GM12891 (cell line): ENCODE data around the gene CCPG1.
"Not testable (repeated sequence)": the region's sequence is repeated elsewhere in the genome, so short reads cannot be mapped to it uniquely, and the experiment has no call there.

Source experiments
- DNase-seq: peaks from one replicate; pipeline ENCODE4 v3.0.0; 2011; ENCODE audit warnings: low spot score; ENCODE audit not compliant: insufficient read length
- FAIRE-seq: peaks from 2 replicates; lab custom pipeline; 2011; peaks lifted over from hg19 to GRCh38; lab: Jason Lieb, UNC
- PAX5 ChIP-seq: IDR thresholded peaks from 2 replicates; pipeline ENCODE4 v1.6.1; 2011; ENCODE audit warnings: low read length, moderate library complexity, mild to moderate bottlenecking; ENCODE audit not compliant: insufficient read depth, severe bottlenecking
- POLR2A ChIP-seq: IDR thresholded peaks from 2 replicates; pipeline ENCODE4 v1.6.1; 2011; ENCODE audit warnings: low read depth, low read length, control low read depth
- POLR2AphosphoS5 ChIP-seq: IDR thresholded peaks from 2 replicates; pipeline ENCODE4 v1.6.1; 2011; ENCODE audit warnings: low read depth, low read length, control low read depth
- POU2F2 ChIP-seq: IDR thresholded peaks from 2 replicates; pipeline ENCODE4 v1.6.1; 2011; ENCODE audit warnings: low read depth, mild to moderate bottlenecking, control low read depth, low read length, moderate library complexity
- SPI1 ChIP-seq: IDR thresholded peaks from 2 replicates; pipeline ENCODE4 v1.6.1; 2011; ENCODE audit warnings: low read depth, low read length, control low read depth
- TAF1 ChIP-seq: IDR thresholded peaks from 2 replicates; pipeline ENCODE4 v1.6.1; 2011; ENCODE audit warnings: low read depth, low read length, control low read depth

Gene CCPG1

GRCh38 chr15:55407498-55408011 is 604 bp downstream of the CCPG1 start:
- FAIRE-seq (peak; percentile 5), DNase-seq (no peak)
- TF ChIP-seq TAF1 = no peak
- no peak for TF ChIP-seq SPI1
- TF ChIP-seq POU2F2 = no peak

GRCh38 chr15:55403531-55403930 is 4.6 kb downstream of the CCPG1 start:
- TF ChIP-seq PAX5 = no peak
- peak; percentile 31; the same call in 1 of the 2 replicates for TF ChIP-seq SPI1
- no peak for DNase-seq
- no peak for FAIRE-seq

GRCh38 chr15:55402707-55403106 is 5.5 kb downstream of the CCPG1 start:
- DNase-seq = no peak
- FAIRE-seq = no peak
- TF ChIP-seq POLR2A = no peak

GRCh38 chr15:55401786-55402246 is 6.3 kb downstream of the CCPG1 start:
- DNase-seq = no peak
- no peak for FAIRE-seq
- TF ChIP-seq TAF1 (no peak), PAX5 (no peak), POLR2AphosphoS5 (no peak)

- not testable (repeated sequence) for DNase-seq
Observed at GRCh38 chr15:55400050-55400449, 8.1 kb downstream of the CCPG1 start.

GRCh38 chr15:55398243-55398642 is 9.9 kb downstream of the CCPG1 start:
- FAIRE-seq (no peak), DNase-seq (no peak)
- no peak for TF ChIP-seq SPI1
- TF ChIP-seq POLR2AphosphoS5 = no peak
- no peak for TF ChIP-seq POLR2A
- TF ChIP-seq PAX5 = no peak
- no peak for TF ChIP-seq TAF1
- TF ChIP-seq POU2F2 = no peak

More at GRCh38 chr15:55400050-55400449, 8.1 kb downstream of the CCPG1 start:
- FAIRE-seq = not testable (repeated sequence)

- no peak for FAIRE-seq
- no peak for TF ChIP-seq POLR2AphosphoS5
- TF ChIP-seq PAX5 = no peak
- no peak for DNase-seq
Observed at GRCh38 chr15:55394694-55395093, 13.5 kb downstream of the CCPG1 start.

GRCh38 chr15:55389264-55389607 is 18.9 kb downstream of the CCPG1 start:
- DNase-seq (no peak), FAIRE-seq (no peak)
- TF ChIP-seq POLR2A = no peak
- TF ChIP-seq POLR2AphosphoS5 = no peak
- TF ChIP-seq SPI1 = no peak
- TF ChIP-seq PAX5 = no peak

- FAIRE-seq (no peak), DNase-seq (no peak)
- no peak for TF ChIP-seq POLR2AphosphoS5
- no peak for TF ChIP-seq POLR2A
Observed at GRCh38 chr15:55387027-55387426, 21.1 kb downstream of the CCPG1 start.

- DNase-seq (no peak), FAIRE-seq (no peak)
- no peak for TF ChIP-seq POLR2A
- no peak for TF ChIP-seq POU2F2
- TF ChIP-seq SPI1 = no peak
- TF ChIP-seq PAX5 = no peak
- TF ChIP-seq TAF1 = no peak
- no peak for TF ChIP-seq POLR2AphosphoS5
Observed at GRCh38 chr15:55383687-55384086, 24.5 kb downstream of the CCPG1 start.

- DNase-seq (no peak), FAIRE-seq (no peak)
- TF ChIP-seq POU2F2 (no peak), POLR2A (no peak), SPI1 (no peak), TAF1 (no peak), PAX5 (no peak), POLR2AphosphoS5 (no peak)
Observed at GRCh38 chr15:55381595-55381994, 26.6 kb downstream of the CCPG1 start.

- FAIRE-seq (no peak), DNase-seq (no peak)
- no peak for TF ChIP-seq PAX5
Observed at GRCh38 chr15:55379095-55379494, 29.1 kb downstream of the CCPG1 start.
